OCI-M2 (cell line): ENCODE data around the gene SCGB3A2.

Source experiments
- DNase-seq: peaks from one replicate; lab custom pipeline; 2025; ENCODE audit not compliant: unreplicated experiment; lab: John Stamatoyannopoulos, UW

Gene SCGB3A2, protein sequence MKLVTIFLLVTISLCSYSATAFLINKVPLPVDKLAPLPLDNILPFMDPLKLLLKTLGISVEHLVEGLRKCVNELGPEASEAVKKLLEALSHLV

DNA sequence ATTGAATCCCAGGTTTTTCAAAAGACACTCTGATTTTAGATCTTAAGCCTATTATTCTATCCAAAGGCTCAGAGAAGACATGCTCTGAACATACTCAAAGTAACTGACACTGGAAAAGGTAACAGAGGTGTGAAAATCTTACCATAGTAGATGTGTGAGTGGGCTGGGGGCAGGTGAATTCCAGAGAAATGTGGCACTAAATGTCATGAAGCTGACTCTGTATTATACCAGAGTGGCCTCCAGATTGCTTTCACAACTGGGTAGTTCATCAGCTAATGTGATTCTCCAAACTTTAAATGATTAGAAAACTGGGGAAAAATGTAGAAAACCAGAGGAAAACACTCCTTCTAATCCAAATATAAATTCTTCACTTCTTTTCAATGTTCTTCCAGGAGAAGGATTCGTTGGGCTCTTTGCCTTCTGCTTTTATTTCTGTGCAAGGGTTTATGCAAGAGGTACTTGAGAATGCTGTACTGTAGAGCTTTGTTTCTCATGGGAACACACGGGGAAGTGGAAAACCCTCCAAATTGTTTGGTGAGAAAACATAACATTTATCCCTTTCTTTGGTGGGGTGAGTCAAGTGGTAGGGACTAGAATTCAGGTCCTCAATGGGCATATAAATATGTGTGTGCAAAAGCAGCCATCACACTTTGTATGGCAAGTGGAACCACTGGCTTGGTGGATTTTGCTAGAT lies at the start of gene SCGB3A2:
Gene SCGB3A2, plus strand, starts transcription at position 646 of the 694 bp plus-strand sequence. CDS start 93 bp downstream, outside the sequence.
- DNase-seq: no peak

- no peak for DNase-seq
These were observed 48.5 kb upstream of the SCGB3A2 start for GRCh38 chr5:147830035-147830434.

DNA sequence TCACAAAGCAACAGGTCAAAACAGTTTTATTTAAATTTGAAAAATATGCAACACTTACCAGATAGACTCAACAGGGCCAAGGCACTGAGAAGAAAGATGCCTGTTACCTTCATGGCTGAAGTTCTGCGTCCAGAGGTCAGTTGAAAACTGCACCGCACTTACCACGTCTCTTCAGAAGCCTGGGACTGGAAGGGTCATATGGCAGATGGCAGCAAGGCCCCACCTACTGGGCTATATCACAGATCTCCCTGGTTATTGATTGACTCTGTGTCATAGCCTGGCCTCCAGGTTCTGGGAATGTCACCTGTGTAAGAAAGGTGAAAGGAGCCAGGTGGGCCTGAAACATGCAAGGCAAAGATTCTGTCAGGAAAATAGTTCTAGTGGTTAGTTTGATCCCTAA lies 47.0 kb upstream of the SCGB3A2 start, which contains the start of gene SPINK1:
Gene SPINK1, minus strand, starts transcription at position 207 of the 400 bp plus-strand sequence. Its CDS starts 94 bp downstream, at position 113.
- no peak for DNase-seq

DNA sequence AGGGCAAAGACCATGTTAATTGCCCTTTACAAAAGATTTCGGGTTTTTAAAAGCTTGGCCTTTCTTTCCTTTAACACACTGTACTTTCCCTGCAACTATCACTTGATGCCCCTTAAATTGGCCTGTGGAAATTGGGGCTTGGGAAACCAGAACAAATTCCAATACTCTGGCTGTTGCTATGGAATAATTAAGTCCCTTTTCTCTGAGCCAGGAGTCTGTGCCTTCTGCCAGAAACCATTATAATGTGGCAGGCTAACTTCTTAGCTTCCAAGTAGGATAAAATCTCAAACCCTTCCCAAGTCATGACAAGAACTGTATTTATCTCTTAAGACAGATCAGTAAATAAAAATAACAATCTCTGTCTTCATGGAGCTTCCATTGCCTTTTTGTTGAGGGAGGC lies 46.0 kb upstream of the SCGB3A2 start:
- no peak for DNase-seq

DNA sequence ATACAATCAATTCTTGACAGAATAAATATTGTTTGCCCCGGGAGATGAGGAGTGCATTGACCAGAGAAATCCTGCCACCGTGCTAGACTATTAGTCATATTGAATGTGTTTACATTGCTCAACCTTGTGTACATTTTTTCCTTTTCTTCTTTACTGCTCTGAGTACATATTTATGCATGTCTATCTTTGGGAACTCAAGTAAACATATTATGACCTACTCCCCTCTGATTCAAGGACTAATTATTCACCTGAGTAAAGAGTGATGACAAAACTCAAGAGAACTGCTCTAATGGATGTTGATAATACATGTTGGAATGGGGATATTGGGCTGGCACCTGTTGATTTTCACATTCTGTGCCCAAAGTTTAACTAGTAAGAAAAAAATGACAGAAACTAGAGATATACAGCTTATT lies 43.1 kb upstream of the SCGB3A2 start:
- no peak for DNase-seq

DNA sequence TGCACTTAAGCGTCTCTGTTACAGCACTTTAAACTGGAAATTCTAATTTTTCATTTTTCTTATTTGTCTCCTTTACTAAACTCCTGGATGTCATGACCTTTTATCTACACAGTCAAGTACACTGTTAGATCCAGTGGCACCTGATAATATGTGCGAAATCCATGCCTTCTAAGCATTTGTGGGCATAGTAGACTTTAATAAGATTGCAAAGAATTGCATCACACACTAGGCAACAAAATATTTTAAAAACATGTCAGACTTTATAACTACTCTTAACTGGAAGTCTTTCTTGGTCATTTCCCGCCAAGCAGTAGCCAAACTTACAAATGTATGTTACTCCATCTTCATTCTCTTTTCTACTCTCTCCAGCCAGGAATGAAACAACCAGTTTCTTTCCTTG lies 42.1 kb upstream of the SCGB3A2 start:
- DNase-seq: no peak

DNA sequence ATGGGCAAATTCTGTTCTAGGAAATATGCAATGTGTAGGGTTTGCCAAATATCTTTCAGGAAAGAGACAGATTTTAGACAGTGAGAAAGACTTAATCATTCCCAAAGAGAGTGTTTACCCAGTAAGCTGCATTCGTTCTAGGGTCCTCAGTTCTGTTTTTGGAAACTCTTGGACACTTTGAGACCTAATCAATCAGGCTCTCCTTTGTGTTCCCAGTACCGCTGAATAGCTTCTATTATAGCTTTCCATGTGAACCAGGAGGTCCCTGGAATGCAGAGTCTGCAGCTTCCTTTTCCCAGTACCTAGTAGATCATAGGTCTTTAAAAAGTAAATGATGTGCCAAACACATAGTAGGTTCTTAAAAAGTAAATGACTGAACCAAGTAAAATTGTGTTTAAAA lies 35.6 kb upstream of the SCGB3A2 start:
- no peak for DNase-seq

DNA sequence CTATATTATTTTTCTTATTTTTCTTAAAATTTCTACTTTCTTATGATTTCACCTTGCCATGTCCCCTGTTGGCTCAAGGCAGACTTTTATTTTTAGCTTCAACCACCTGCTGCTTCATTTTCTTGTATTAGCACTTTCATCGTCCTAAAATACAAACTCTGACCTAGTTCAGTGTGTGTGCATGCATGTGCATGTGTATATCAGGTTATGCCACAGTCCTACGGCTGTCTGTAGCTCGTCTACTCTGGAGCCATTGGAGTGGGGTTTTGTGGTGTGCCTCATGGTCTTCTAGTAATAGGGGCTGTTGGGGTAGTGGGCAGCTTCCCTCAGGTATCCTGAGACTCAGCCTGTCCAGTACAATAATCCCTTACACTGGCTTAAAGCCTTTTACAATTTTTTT lies 33.7 kb upstream of the SCGB3A2 start:
- no peak for DNase-seq

GRCh38 chr5:147845618-147846017 lies 32.9 kb upstream of the SCGB3A2 start:
- DNase-seq: no peak

DNA sequence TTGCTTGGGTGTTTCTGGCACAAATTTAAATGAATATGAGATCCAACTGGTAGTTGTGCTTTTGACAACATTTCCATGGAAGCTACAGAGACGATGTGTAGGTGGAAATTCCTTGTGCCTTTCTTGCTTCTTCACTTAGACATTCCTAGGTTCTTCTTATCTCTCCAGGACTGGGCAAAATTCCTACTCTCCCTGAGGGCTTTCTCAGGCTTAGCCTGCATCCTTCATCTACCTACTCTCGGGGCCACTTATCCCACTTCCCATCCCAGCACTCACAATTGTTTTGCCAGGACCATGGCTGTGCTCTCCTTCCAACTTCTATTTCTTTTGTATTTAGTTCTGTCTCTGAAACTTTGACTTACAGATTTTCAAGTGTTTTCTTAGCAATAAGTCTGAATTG lies 29.3 kb upstream of the SCGB3A2 start:
- DNase-seq: no peak

GRCh38 chr5:147851578-147851977 lies 26.9 kb upstream of the SCGB3A2 start:
- DNase-seq: no peak

GRCh38 chr5:147852365-147852764 lies 26.1 kb upstream of the SCGB3A2 start:
- DNase-seq: no peak

- no peak for DNase-seq
These were observed 25.0 kb upstream of the SCGB3A2 start for GRCh38 chr5:147853372-147853987.

DNA sequence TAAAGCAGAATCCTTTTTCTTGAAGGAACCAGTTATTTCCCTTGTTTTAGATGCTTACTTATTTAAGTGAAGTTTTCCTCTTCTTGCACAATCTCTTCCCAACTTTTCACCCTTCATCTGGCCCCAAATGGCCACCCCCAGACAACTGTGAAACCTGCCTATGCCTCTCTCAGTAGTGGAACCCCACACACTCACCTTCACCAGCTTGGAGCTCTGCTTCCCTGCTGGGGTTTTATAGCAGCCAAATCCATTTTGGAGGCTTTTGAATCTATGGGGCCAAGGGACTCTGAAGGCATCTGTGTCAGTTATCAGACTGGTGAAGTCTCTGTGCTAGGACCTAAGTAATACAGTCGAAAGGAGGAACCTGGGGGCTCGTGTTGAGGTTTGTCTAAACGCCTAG lies 24.2 kb upstream of the SCGB3A2 start:
- DNase-seq: no peak

GRCh38 chr5:147854894-147855773 lies 23.4 kb upstream of the SCGB3A2 start:
- no peak for DNase-seq

DNA sequence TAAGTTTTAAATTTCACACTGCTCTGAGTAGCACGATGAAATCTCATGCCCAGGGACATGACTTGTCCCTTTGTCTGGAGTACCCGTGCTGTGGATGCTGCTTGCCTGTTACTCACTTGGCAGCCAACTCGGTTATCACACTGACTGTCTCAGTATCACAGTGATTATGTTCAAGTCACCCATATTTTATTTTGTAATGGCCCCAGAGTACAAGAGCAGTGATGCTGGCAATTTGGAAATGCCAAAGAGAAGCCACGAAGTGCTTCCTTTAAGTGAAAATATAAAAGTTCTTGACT lies 22.8 kb upstream of the SCGB3A2 start:
- no peak for DNase-seq

DNA sequence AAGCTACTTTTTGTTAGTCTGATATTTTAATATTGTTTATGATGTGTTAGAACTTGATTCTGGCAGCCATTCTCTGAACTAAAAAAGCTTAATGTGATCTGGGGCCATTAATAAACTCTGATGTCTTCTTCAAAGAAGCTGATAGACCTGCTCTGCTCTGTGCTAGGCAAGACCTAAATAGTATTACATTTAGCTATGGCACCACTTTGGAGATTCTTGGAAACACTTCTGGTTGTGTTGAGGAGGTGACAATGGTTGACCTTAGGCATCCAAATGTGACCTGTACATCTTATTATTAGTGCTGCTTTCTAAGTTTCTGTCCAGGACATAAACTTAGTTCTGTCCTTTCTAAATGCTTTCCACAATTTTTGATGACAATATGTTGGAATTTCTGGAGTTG lies 21.7 kb upstream of the SCGB3A2 start:
- DNase-seq: no peak

- no peak for DNase-seq
These were observed 21.0 kb upstream of the SCGB3A2 start for GRCh38 chr5:147857302-147858129.

- DNase-seq: no peak
These were observed 19.9 kb upstream of the SCGB3A2 start for GRCh38 chr5:147858565-147858964.

- DNase-seq: no peak
These were observed 18.4 kb upstream of the SCGB3A2 start for GRCh38 chr5:147859962-147860640.
